ENCODE data around the gene TRAPPC10. TPM values are rescaled to one million over a fixed set of nuclear protein-coding genes. Genes with fewer than 3 reads are reported as not detected.
A peak's percentile ranks its signal among the peaks of the same experiment; 100 is the strongest.

The TRAPPC10 gene
- total and polyA plus RNA-seq, 2 of the 8 experiments (the other 6 are each of a cell fraction or from before 2014, with no cell fraction given) = 18.5 to 29.8 TPM

- no peak overlapping the region for H3K27ac ChIP-seq (ENCODE audit: low read depth, low read length)
- H2BK20ac ChIP-seq (ENCODE audit: low read length) = no peak overlapping the region
- no peak overlapping the region for H3K4me2 ChIP-seq (ENCODE audit: insufficient read depth in 1 of 2, low read depth in 2 of 2, low read length in 2 of 2)
- no peak overlapping the region for H2BK15ac ChIP-seq (ENCODE audit: low read length)
- no peak overlapping the region for H3K18ac ChIP-seq (ENCODE audit: extremely low read depth, low read length)
- FAIRE-seq = no peak
- H3K23me2 ChIP-seq (ENCODE audit: low read depth, low read length) = no peaks in the 10 kb centered on the region
- H2BK5ac ChIP-seq (ENCODE audit: low read depth, low read length) = no peak overlapping the region; the same call in 1 of the 2 replicates
- no peak overlapping the region for H3K4me3 ChIP-seq (ENCODE audit: extremely low read depth in 1 of 4, insufficient read depth in 2 of 4, low read depth in 3 of 4, low read length in 4 of 4)
- TF ChIP-seq CBX5 (IDR thresholded peaks at IDR 0.05; ENCODE audit: low read depth, low read length) (no peak), SAP30 (IDR thresholded peaks at IDR 0.05; ENCODE audit: insufficient read depth, insufficient replicate concordance, low read length) (no peak), SIRT6 (IDR thresholded peaks at IDR 0.05; ENCODE audit: low read length) (no peak), HDAC2 (IDR thresholded peaks at IDR 0.05; ENCODE audit: borderline replicate concordance in 1 of 2, low read depth in 2 of 2, low read length in 2 of 2) (no peak)
- no peak overlapping the region for H4K5ac ChIP-seq (ENCODE audit: insufficient read length, low read depth, low read length)
- CTCF ChIA-PET (ENCODE audit: partially characterized antibody) = interaction anchor here (1.9 kb wide), 1 partner anchor 10 kb away, joined by 6 read pairs; no protein-coding TSS in a partner anchor
- peak in 1 of 2 experiments; percentile 17 for DNase-seq (ENCODE audit: low read depth in 1 of 2, low spot score in 2 of 2)
- no peaks in the 10 kb centered on the region for H3K27me3 ChIP-seq (replicated peaks in 1 of 4; ENCODE audit: control insufficient read depth in 3 of 4, extremely low read depth in 1 of 4, insufficient read depth in 3 of 4, low read length in 3 of 4)
- H3K14ac ChIP-seq (ENCODE audit: insufficient read length) = no peak overlapping the region
- H3K4ac ChIP-seq (replicated peaks; ENCODE audit: insufficient read length, low read depth, low read length) = no peak overlapping the region
- WGBS, 2 experiments (ENCODE audit: extremely low coverage in 1 of 2, insufficient coverage in 1 of 2, insufficient read length in 1 of 2, insufficient replicate concordance in 2 of 2, low coverage in 1 of 2, low lambda C conversion rate in 2 of 2, missing lambda C conversion rate in 1 of 2) = 89% methylated on average over 27 of the region's 30 CpGs; no CpG with 5 or more reads in 1 of the 2 experiments
- H3K79me1 ChIP-seq (ENCODE audit: low read depth, low read length) = peaks cover 2% of the 10 kb centered on the region; the same call in 1 of the 2 replicates
- peaks cover 3 to 5% of the 10 kb centered on the region in 2 experiments for H4K20me1 ChIP-seq (replicated peaks in 1 of 2; ENCODE audit: control insufficient read depth in 1 of 2, insufficient read depth in 2 of 2, low read length in 2 of 2)
- no peak overlapping the region for H4K91ac ChIP-seq (replicated peaks; ENCODE audit: insufficient read length, low read length)
- H3K79me2 ChIP-seq (ENCODE audit: control insufficient read depth in 1 of 2, insufficient read depth in 2 of 2, low read length in 2 of 2) = no peaks in the 10 kb centered on the region
- H2BK12ac ChIP-seq (ENCODE audit: low read depth, low read length) = no peak overlapping the region
- H3K23ac ChIP-seq (ENCODE audit: insufficient read length) = no peak overlapping the region
- POLR2A ChIA-PET (ENCODE audit: partially characterized antibody) = no interaction called here
- H2AK5ac ChIP-seq (ENCODE audit: low read depth, low read length) = no peak overlapping the region
- H3K36me3 ChIP-seq (ENCODE audit: control insufficient read depth in 2 of 4, insufficient read depth in 4 of 4, low read length in 3 of 4) = peaks cover 9 to 47% (median 21%) of the 10 kb centered on the region in 4 experiments; a peak in 7 of 8 replicates
- no peak overlapping the region for H3K9ac ChIP-seq (replicated peaks in 1 of 4; ENCODE audit: extremely low read depth in 1 of 4, low read depth in 3 of 4, low read length in 3 of 4)
- no peak overlapping the region for H2AFZ ChIP-seq (ENCODE audit: low read length)
- no peak overlapping the region for H2BK120ac ChIP-seq (replicated peaks; ENCODE audit: low read depth, low read length)
- no peaks in the 10 kb centered on the region for H3K9me3 ChIP-seq (ENCODE audit: insufficient read depth in 2 of 2, low read depth in 1 of 2, low read length in 1 of 2)
- no peak overlapping the region for H3K56ac ChIP-seq (replicated peaks; ENCODE audit: insufficient read length, low read depth, low read length)
- no peak overlapping the region for H4K8ac ChIP-seq (ENCODE audit: extremely low read depth, insufficient read depth, low read length)
- H3K4me1 ChIP-seq (replicated peaks in 1 of 4; ENCODE audit: control insufficient read depth in 3 of 4, insufficient read depth in 4 of 4, low read length in 3 of 4) = no peaks in the 10 kb centered on the region
These were observed 77.1 kb downstream of the TRAPPC10 start for GRCh38 chr21:44089001-44089911.
